ENCODE results near the gene CES4A.
"Not testable (repeated sequence)": the region's sequence is repeated elsewhere in the genome, so short reads cannot be mapped to it uniquely, and the experiment has no call there.

The CES4A gene

DNA sequence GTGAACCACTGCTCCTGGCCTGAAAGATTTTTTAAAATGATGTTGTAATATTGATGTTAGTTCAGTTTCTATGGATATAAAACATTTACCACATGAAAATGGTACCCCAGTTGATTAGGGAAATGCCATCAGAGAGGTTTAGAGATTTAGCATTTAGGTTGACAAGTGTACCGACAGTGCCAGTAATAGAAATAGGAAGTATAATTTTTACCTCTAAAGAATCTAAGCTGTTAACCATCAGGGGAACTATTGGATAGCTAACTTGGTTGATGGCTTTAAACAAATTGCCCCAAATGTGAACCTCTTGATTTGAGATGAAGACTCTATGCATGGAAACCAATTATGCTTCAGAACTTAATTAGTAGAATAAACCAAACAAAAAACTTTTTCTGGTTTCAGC, 47.0 kb downstream of the CES4A start:
- no peak for FAIRE-seq

DNA sequence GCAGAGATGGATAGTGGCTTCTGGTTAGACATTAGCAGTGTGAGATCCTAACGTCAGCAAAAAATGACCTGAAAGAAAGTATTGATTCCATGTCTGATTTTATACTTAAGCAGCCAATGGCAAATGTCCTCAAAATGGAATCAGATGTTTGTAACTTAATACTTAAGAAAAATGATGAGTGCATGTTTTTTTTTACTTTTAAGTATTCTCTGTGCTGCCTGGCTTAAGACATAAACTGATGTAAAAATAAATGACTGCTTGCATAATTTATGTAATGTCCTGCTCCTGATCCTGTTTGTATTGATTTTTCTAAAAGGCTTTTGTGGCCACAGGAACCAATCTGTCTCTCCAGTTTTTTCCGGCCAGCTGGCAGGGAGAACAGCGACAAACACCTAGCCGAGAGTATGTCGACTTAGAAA, 47.9 kb downstream of the CES4A start:
- FAIRE-seq (no peak), DNase-seq (ENCODE audit: insufficient read length, low spot score) (no peak)
- TF ChIP-seq SPI1 (IDR thresholded peaks at IDR 0.05; ENCODE audit: low read depth, low read length) (no peak), TAF1 (IDR thresholded peaks at IDR 0.05; ENCODE audit: low read depth, low read length) (no peak)

More for the DNA sequence above, 47.0 kb downstream of the CES4A start:
- DNase-seq (ENCODE audit: insufficient read length, low spot score), result no peak
- TF ChIP-seq POLR2A (IDR thresholded peaks at IDR 0.05; ENCODE audit: low read depth, low read length) (no peak), PAX5 (IDR thresholded peaks at IDR 0.05; ENCODE audit: insufficient read depth, low read length, severe bottlenecking) (no peak), POLR2AphosphoS5 (IDR thresholded peaks at IDR 0.05; ENCODE audit: low read depth, low read length) (no peak), TAF1 (IDR thresholded peaks at IDR 0.05; ENCODE audit: low read depth, low read length) (no peak), POU2F2 (IDR thresholded peaks at IDR 0.05; ENCODE audit: low read depth, low read length) (no peak), SPI1 (IDR thresholded peaks at IDR 0.05; ENCODE audit: low read depth, low read length) (no peak)

DNA sequence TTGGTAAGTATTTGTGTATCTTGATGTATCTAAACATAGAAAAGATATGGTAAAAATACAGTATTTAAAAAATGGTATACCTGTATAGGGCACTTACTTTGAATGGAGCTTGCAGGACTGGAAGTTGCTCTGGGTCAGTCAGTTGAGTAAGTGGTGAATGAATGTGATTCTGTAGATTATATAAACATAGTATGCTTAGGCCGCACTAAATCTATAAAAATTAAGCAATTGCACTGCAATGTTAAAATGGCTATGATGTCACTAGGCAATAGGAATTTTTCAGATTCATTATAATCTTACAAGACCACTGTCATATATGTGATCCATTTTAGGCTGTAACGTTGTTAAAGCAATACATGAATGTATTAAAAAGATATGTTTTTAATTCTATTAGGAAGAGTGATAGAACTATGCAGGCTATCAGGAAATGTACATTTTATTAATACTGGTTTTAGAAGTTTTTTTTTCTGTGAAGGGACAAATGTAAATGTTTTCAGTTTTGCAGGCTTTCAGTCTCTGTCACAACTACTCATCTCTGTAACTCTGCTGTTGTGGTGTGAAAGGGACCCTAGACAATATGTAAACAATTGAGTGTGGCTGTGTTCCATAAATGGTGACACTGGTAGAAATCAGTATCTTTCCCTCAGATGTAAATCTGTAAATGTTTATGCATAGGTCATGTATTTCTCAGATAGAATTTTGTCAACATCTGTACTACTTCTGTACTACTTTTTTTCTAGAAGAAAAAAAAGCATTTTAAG, 51.1 kb downstream of the CES4A start:
- FAIRE-seq (no peak), DNase-seq (ENCODE audit: insufficient read length, low spot score) (no peak)
- no peak for TF ChIP-seq TAF1 (IDR thresholded peaks at IDR 0.05; ENCODE audit: low read depth, low read length)
- TF ChIP-seq POLR2A (IDR thresholded peaks at IDR 0.05; ENCODE audit: low read depth, low read length), result no peak
- no peak for TF ChIP-seq POLR2AphosphoS5 (IDR thresholded peaks at IDR 0.05; ENCODE audit: low read depth, low read length)

GRCh38 chr16:67040166-67040565, 51.8 kb downstream of the CES4A start:
- DNase-seq (ENCODE audit: insufficient read length, low spot score), result no peak
- FAIRE-seq, result no peak
- TF ChIP-seq POU2F2 (IDR thresholded peaks at IDR 0.05; ENCODE audit: low read depth, low read length) (no peak), TAF1 (IDR thresholded peaks at IDR 0.05; ENCODE audit: low read depth, low read length) (no peak), POLR2A (IDR thresholded peaks at IDR 0.05; ENCODE audit: low read depth, low read length) (no peak), SPI1 (IDR thresholded peaks at IDR 0.05; ENCODE audit: low read depth, low read length) (no peak)

- DNase-seq (ENCODE audit: insufficient read length, low spot score), result no peak
- peak; percentile 16 for FAIRE-seq
- TF ChIP-seq POU2F2 (IDR thresholded peaks at IDR 0.05; ENCODE audit: low read depth, low read length) (no peak), POLR2AphosphoS5 (IDR thresholded peaks at IDR 0.05; ENCODE audit: low read depth, low read length) (no peak), TAF1 (IDR thresholded peaks at IDR 0.05; ENCODE audit: low read depth, low read length) (no peak), PAX5 (IDR thresholded peaks at IDR 0.05; ENCODE audit: insufficient read depth, low read length, severe bottlenecking) (no peak), POLR2A (IDR thresholded peaks at IDR 0.05; ENCODE audit: low read depth, low read length) (no peak), SPI1 (IDR thresholded peaks at IDR 0.05; ENCODE audit: low read depth, low read length) (no peak)
Measured at GRCh38 chr16:67040906-67041305, 52.5 kb downstream of the CES4A start.

DNA sequence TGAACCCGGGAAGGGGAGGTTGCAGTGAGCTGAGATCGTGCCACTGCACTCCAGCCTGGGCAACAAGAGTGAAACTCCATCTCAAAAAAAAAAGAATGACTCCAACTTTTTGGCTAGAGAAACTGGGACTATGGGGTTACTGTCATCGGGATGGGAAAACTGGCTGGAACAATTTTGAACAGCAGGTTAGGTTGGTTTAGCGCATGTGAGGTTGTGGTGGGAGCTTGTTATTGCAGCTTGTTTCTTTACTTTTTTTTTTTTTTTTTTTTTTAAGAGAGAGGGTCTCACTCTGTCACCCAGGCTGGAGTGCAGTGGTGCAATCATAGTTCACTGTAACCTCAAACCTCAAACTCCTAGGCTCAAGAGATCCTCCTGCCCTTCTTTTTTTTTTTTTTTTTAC, 53.1 kb downstream of the CES4A start:
- FAIRE-seq; DNase-seq (ENCODE audit: insufficient read length, low spot score): not testable (repeated sequence)

- DNase-seq (ENCODE audit: insufficient read length, low spot score), result no peak
- FAIRE-seq, result no peak
- TF ChIP-seq TAF1 (IDR thresholded peaks at IDR 0.05; ENCODE audit: low read depth, low read length) (no peak), POLR2A (IDR thresholded peaks at IDR 0.05; ENCODE audit: low read depth, low read length) (no peak)
Measured at GRCh38 chr16:67043420-67043819, 55.0 kb downstream of the CES4A start.

DNA sequence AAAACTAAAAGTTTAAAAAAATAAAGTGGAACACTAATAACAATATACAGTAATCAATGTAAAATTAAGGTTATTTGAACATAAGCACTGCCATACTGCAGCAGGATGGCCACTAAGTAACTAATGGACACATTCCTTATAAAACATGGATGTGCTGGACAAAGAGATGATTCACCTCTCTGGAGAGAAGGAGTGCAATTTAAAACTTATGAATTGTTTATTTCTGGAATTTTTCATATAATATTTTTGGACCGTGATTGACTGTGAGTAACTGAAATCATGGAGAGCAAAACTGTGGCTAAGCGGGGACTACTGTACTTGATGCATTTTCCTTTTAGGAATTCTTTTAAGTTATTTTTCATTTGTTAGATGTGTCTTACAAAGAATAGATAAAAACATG, 62.4 kb downstream of the CES4A start:
- DNase-seq (ENCODE audit: insufficient read length, low spot score), result no peak
- no peak for FAIRE-seq
- no peak for TF ChIP-seq SPI1 (IDR thresholded peaks at IDR 0.05; ENCODE audit: low read depth, low read length)
- TF ChIP-seq POLR2A (IDR thresholded peaks at IDR 0.05; ENCODE audit: low read depth, low read length), result no peak
- no peak for TF ChIP-seq POU2F2 (IDR thresholded peaks at IDR 0.05; ENCODE audit: low read depth, low read length)
- no peak for TF ChIP-seq POLR2AphosphoS5 (IDR thresholded peaks at IDR 0.05; ENCODE audit: low read depth, low read length)
- TF ChIP-seq TAF1 (IDR thresholded peaks at IDR 0.05; ENCODE audit: low read depth, low read length), result no peak
- no peak for TF ChIP-seq PAX5 (IDR thresholded peaks at IDR 0.05; ENCODE audit: insufficient read depth, low read length, severe bottlenecking)

GRCh38 chr16:67052399-67052798, 64.0 kb downstream of the CES4A start:
- FAIRE-seq, result no peak
- TF ChIP-seq POU2F2 (IDR thresholded peaks at IDR 0.05; ENCODE audit: low read depth, low read length), result no peak
- TF ChIP-seq PAX5 (IDR thresholded peaks at IDR 0.05; ENCODE audit: insufficient read depth, low read length, severe bottlenecking), result no peak
- TF ChIP-seq TAF1 (IDR thresholded peaks at IDR 0.05; ENCODE audit: low read depth, low read length), result no peak
- TF ChIP-seq SPI1 (IDR thresholded peaks at IDR 0.05; ENCODE audit: low read depth, low read length), result no peak
- TF ChIP-seq POLR2A (IDR thresholded peaks at IDR 0.05; ENCODE audit: low read depth, low read length), result no peak
- no peak for TF ChIP-seq POLR2AphosphoS5 (IDR thresholded peaks at IDR 0.05; ENCODE audit: low read depth, low read length)
- no peak for DNase-seq (ENCODE audit: insufficient read length, low spot score)

- TF ChIP-seq POLR2AphosphoS5 (IDR thresholded peaks at IDR 0.05; ENCODE audit: low read depth, low read length) (no peak), TAF1 (IDR thresholded peaks at IDR 0.05; ENCODE audit: low read depth, low read length) (no peak), PAX5 (IDR thresholded peaks at IDR 0.05; ENCODE audit: insufficient read depth, low read length, severe bottlenecking) (no peak), POLR2A (IDR thresholded peaks at IDR 0.05; ENCODE audit: low read depth, low read length) (no peak), SPI1 (IDR thresholded peaks at IDR 0.05; ENCODE audit: low read depth, low read length) (no peak), POU2F2 (IDR thresholded peaks at IDR 0.05; ENCODE audit: low read depth, low read length) (no peak)
- DNase-seq (ENCODE audit: insufficient read length, low spot score) (no peak), FAIRE-seq (no peak)
Measured at GRCh38 chr16:67053767-67054334, 65.5 kb downstream of the CES4A start.
